GM21723 (cell line): ENCODE data around the gene LRRC26.

Source experiments
- ATAC-seq: cut with Tn5 transposase; IDR thresholded peaks from one replicate; pipeline ENCODE4 v1.9.1; 2021; ENCODE audit warnings: mild to moderate bottlenecking, moderate library complexity; ENCODE audit not compliant: unreplicated experiment

Gene LRRC26

GRCh38 chr9:137157618-137158415, 12.0 kb downstream of the LRRC26 start:
- no peak for ATAC-seq

DNA sequence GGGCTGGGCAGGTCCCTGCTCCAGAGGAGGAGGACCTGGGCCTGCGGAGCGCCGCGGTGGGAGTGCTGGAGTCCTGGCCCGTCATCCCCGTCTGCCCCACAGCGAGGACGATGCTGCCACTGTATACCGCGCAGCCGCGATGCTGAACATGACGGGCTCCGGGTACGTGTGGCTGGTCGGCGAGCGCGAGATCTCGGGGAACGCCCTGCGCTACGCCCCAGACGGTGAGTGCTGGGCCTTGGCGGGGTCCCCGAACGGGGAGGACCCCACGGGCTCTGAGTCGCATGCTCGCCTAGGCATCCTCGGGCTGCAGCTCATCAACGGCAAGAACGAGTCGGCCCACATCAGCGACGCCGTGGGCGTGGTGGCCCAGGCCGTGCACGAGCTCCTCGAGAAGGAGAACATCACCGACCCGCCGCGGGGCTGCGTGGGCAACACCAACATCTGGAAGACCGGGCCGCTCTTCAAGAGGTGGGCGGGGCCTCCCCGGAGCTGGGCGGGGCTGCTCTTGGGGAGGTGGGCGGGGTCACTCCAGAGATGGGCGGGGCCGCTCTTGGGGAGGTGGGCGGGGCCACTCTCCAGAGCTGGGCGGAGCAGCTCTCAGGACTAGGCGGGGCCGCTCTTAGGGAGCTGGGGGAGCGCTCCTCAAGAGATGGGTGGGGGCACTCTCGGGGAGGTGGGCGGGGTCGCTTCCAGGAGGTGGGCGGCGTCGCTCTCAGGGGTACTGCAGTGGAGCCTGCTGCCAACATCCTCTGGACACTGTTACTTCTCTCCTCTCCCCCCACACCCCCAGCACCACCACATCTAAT, 13.1 kb downstream of the LRRC26 start:
- ATAC-seq: no peak

- ATAC-seq: no peak
These were observed 16.9 kb downstream of the LRRC26 start for GRCh38 chr9:137152844-137153405.

- peak; percentile 34 for ATAC-seq
These were observed 19.0 kb downstream of the LRRC26 start for GRCh38 chr9:137150617-137151457.

DNA sequence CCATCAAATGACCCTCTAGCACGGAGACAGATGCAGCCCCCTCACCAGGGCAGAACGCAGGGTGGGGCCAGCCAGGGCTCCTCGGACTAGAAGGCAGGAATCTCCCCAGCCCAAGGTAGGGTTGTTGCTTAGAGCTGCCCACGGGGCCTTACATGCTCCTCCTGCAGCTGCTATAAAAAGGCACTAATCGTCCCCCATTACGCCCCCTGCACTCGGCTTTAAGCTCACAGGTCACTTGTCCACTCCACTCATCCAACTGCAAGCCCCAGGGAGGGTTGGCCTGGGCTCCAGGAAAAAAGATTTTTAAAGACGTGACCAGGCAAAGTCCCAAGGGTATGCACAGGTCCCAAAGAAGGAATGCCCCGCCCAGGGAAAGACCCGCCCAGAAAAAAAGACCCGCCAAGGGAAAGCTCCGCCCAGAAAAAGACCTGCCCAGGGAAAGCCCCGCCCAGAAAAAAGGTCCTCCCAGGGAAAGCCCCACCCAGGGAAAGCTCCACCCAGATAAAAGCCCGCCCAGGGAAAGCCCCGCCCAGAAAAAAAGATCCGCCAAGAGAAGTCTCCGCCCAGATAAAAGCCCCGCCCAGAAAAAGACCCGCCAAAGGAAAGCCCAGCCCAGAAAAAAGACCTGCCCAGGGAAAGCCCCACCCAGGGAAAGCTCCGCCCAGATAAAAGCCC, 19.8 kb downstream of the LRRC26 start:
- peak; percentile 19 for ATAC-seq

GRCh38 chr9:137149363-137149762, 20.5 kb downstream of the LRRC26 start:
- ATAC-seq: no peak

GRCh38 chr9:137148661-137149060, 21.2 kb downstream of the LRRC26 start:
- ATAC-seq: no peak

DNA sequence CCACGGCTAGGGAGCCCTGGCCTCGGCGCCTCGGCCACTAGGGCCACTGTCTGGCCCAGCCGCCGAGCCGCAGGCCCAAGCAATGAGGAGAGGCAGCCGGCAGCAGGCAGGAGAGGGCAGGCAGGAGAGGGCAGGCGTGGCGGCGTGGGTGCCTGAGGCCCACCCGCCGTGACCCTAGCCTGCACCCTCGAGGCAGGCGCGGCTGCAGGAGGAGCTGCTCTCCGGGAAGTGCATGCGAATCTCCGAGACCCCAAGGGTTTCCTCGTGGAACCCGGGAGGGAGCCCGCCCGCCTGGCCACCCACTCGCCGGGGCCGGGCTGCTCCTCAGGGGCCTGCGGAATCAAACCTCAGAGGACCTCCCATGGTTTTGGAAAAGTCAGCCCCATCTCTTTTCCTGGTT, 21.6 kb downstream of the LRRC26 start:
- no peak for ATAC-seq

GRCh38 chr9:137147793-137148160, 22.1 kb downstream of the LRRC26 start:
- ATAC-seq: no peak

DNA sequence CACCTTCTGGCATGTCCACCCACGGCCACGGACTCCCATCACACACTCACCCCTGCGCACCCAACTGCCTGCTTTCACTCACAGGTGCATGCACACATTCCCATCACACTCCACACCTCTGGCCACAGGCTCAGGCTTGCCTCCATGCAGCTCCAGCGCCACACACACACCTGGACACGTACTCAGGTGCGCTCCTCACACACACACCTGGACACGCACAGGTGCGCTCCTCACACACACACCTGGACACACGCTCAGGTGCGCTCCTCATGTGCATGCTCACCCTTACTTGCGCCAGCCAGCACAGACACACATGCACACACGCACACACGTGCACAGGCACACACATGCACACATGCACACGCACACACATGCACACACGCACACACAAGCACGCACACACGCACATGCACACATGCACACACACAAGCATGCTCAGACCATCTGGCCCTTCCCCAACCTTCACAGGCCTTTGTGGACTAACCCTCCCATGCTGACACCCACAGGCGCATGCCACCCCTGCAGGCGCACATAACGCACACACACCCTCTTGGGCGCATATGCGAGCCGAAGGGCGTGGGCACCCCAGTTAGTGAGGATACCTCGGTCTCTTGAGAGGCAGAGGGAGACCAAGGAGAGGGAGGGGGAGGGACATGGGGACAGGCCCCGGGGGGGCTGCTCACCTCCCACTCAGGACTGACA, 22.6 kb downstream of the LRRC26 start:
- no peak for ATAC-seq

DNA sequence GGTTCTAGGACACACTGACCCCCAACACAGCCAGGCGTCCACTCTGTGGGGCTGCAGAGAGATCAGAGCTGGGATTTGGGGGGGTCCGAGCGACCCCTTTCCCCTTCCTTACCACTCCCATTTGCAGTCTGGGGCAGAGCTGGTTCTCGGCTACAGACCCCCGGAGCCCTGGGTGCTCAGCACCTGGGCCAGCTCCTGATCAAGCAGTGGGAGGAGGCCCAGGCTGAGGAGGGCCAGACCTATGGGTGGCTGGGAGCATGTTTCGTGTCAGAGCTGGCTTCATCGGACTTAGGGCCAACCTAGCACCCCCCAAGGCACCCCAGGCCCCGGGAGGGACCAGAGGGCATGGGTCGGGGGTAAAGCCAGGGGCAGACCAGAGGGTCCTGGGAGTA, 23.3 kb downstream of the LRRC26 start:
- ATAC-seq: no peak

DNA sequence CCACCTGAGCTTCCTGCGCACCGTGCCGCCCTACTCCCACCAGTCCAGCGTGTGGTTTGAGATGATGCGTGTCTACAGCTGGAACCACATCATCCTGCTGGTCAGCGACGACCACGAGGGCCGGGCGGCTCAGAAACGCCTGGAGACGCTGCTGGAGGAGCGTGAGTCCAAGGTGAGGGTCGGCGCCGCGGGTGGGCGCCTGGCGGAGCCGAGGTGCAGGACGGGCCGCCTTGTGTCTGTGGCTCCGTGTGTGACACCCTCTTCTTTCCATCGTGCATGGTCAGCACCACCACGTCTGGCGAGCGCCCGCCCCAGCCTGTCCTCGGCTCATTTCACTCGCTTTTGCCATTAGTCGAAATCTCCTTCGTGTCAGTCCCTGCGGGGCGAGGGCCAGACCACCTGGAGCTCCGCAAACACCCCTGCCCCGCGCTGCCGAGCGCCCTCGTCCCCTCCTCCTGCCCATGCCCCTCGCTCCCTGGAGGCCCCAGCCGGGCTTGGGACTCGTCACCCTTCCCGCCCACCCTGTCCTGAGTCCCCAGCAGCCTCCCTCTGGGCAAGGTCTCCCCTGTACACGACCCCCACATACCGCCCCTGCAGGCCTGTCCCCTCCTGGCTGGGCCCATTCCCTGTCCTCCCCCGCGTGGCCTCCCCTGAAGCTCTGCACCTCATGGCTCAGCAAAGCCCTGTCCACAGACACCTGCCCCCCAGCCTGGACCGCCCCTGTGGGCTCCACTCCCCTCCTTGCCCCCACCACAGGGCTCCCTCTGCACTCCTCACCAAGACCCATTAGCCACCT, 23.9 kb downstream of the LRRC26 start:
- no peak for ATAC-seq

GRCh38 chr9:137143459-137143858, 26.4 kb downstream of the LRRC26 start:
- ATAC-seq: no peak

DNA sequence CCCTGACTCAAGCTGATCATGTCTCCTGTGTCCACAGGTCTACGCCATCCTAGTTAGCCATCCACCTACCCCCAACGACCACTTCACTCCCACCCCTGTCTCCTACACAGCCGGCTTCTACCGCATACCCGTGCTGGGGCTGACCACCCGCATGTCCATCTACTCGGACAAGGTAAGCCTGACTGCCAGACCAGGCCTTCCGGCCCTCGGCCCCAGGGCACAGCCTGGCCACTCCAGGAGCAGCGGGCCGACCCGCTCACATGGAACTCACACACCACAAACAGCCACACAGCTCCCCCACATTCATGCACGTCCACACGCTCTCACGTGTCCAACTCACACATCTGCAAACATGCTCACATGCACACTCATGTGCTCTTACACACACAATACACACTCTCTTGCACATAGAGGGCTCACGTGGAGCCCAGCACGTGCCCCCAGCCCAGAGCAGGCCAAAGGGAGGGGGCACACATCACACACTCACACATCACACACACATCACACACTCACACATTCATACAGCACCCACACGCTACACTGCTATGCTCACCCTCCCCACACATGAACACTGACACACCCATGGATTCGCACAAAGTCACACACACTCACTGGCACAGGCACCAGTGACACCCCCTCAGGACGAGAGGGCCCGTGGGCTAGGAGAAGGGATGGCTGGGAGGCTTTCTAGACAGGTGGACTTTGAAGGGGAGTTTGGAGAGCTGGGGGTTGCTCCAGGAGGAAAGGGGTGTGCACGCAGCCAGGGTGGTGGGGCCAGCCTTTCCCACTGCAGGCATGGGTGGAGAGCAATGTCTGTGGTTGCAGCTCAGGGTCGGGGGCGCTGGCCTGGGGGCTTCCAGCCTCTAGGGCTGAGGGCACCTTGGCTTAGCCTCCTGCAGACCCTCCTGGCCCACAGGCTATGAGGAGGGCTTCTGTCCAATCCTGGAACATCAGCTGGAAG, 27.6 kb downstream of the LRRC26 start:
- no peak for ATAC-seq

- no peak for ATAC-seq
These were observed 28.6 kb downstream of the LRRC26 start for GRCh38 chr9:137141050-137141810.

GRCh38 chr9:137140151-137141012, 29.5 kb downstream of the LRRC26 start:
- no peak for ATAC-seq
